ENCODE data around the gene RHCE.
"Not testable (repeated sequence)": the region's sequence is repeated elsewhere in the genome, so short reads cannot be mapped to it uniquely, and the experiment has no call there.

RHCE gene

GRCh38 chr1:25420715-25421114, at the start of gene RHCE:
RHCE (minus strand) TSS chr1:25420825; CDS start chr1:25420786, 39 bp downstream.
- DNase-seq (ENCODE audit: low read depth), result not testable (repeated sequence)

- peak; percentile 61 for DNase-seq (ENCODE audit: low read depth)
Observed at GRCh38 chr1:25469177-25469576, 48.6 kb upstream of the RHCE start.

DNA sequence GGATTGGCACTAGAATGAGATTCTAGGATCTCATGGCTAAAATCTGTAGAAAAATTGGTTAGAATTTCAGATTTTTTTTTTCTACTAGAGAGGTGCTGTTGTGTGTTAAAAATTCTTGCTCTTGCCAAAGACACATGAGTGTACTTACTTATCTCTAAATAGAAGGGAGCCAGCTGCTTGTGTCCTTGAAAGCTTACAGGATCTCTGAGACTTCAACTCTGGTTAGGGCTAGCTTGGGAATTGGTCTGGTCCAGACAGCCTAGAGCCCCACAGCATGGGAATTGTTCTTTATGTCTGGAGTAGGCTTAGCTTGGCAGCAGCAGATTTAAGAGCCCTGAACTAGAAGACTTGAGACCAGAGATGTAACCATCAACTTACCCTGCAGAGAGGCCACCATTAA, 47.4 kb upstream of the RHCE start:
- peak; percentile 83 for DNase-seq (ENCODE audit: low read depth)

DNA sequence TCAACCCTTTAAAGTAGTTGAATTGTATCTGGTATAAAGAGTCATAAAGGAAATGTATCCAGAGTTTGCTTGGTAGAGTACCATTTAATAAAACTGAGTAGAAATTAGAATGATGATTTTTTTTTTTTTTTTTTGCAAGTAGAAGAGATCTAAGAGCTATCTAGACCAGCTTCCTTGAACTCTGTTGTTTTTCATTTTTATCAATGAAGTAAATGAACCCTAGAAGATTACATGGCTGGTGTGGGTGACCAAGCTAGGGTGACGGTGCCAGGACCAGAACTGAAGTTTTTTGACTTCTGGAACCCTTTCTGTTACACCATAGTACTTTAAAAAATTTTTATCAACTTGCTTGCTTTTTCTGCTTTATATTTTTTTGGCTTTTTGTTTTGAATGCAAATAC, 47.0 kb upstream of the RHCE start:
- DNase-seq (ENCODE audit: low read depth), result no peak

- DNase-seq (ENCODE audit: low read depth), result no peak
Observed at GRCh38 chr1:25467193-25467592, 46.6 kb upstream of the RHCE start.

GRCh38 chr1:25462732-25463131, 42.1 kb upstream of the RHCE start:
- DNase-seq (ENCODE audit: low read depth), result no peak

DNA sequence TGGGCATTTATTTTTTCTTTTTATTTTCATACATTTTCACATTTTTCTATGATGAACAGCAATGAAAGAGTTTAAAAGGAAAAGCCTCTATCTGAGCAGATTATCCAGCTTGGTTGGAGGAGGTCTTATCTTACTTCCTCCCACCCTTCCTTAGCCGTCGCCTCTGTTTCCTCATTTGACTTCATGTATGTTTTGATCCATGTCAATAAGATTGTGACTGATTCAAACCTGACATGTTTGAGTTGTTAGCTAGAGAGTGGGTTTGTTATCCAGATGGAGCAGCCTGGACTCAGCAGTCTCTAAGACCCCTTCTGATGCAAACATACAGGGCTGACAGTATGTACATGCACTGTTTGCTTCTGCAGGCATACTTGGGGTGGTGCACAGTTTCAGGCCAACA, 41.2 kb upstream of the RHCE start:
- DNase-seq (ENCODE audit: low read depth), result no peak

- not testable (repeated sequence) for DNase-seq (ENCODE audit: low read depth)
Observed at GRCh38 chr1:25460816-25461215, 40.2 kb upstream of the RHCE start.

DNA sequence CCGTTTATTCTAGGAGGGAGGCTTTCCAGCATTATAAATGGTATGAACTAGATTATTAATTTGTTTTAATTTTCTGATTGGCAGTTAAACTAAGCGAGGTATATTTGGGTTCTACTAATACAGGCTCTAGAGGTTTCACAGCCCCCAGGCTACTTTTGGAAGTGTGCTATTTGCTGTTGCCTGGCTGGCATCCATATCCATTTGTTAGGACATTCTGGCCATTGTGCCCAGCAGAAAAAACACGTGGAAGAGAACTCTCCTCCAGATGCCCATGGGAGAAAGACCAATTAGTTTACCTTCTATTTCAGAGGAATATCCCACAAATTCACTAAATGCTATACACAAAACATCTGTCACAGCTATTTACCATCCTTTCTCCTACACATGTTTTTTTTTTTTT, 39.4 kb upstream of the RHCE start:
- no peak for DNase-seq (ENCODE audit: low read depth)

DNA sequence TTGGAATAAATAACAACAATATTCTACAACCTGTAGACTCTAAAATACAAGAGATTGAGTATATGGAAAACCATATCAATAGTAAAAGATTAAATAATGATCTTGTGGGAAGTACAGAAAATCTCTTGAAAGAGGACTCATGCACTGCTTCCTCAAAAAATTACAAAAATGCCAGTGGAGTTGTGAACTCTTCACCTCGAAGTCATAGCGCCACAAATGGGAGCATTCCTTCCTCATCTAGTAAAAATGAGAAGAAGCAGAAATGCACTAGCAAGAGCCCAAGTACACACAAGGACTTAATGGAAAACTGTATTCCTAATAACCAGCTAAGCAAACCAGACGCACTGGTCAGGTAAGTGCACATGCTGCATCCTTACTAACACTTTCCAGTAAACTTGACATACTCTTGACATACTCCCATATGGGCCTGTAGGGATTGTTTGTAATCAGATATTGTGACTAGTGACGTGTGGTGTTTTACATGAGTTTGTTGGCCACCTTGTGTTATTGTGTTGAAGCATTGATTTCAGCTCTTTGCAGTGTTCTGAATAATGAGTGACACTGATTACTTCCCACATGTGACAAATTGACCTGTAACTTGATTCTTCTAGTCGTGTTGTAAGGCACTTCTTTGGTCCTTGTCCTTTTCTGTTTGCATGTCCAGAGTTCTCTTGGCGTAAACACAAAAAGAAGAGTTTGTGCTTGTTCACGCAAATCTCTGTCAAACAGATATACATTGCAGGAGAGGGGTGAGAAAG, 38.1 kb upstream of the RHCE start:
- DNase-seq (ENCODE audit: low read depth), result peak; percentile 36

DNA sequence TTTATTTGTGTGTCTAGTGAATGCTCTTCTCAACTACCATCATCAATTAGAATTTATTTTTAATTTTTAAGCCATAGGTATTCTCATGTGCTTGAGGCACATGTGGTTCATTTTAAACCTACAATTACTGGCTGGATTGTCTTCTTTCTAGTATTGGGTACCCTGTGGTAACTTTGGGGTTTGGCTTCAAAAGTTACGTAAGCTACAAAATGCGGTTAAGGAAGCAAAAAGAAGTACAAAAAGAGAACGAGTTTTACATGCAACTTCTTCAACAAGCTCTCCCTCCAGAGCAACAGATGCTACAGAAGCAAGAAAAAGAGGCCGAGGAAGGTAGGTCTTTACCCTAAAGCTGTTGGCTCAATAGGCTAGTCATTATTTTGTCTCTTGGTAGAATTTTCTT, 35.9 kb upstream of the RHCE start:
- no peak for DNase-seq (ENCODE audit: low read depth)

DNA sequence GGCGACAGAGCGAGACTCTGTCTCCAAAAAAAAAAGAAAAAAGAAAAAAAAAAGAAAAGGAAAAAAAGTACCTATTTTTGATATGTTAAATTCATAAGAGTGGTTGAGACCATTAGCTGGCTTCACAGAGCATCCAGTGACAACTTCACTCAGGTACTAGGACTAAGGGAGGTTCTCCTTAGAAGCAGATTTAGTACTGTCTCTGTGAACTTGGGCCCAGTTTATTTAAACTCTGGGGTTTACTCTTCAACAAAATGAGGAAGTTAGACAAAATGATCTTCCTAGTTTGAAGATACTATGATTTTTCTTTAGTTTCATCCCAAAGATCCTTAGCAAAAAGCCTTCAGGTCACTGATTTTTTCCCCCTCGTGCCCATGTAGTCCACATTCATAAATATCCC, 31.3 kb upstream of the RHCE start:
- DNase-seq (ENCODE audit: low read depth), result no peak

- DNase-seq (ENCODE audit: low read depth), result no peak
Observed at GRCh38 chr1:25450891-25451290, 30.3 kb upstream of the RHCE start.

DNA sequence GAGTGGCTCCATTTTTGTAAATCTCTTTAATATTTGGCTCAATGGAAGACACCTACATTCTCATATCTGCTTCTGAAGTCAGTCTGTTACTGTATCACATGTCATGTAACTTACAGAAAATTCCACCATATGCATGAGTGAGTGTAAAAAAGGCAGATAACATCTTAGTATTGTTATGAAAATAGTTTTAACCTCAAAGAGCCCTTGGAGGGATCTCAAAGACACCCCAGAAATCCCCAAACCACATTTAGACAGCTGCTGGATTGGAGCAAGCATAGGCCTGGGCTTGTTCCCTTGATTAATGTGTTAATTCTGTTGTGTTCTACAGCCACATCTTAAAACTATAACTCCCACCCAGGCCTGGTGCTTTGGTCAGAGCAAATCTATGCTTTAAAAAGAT, 26.9 kb upstream of the RHCE start:
- no peak for DNase-seq (ENCODE audit: low read depth)

DNA sequence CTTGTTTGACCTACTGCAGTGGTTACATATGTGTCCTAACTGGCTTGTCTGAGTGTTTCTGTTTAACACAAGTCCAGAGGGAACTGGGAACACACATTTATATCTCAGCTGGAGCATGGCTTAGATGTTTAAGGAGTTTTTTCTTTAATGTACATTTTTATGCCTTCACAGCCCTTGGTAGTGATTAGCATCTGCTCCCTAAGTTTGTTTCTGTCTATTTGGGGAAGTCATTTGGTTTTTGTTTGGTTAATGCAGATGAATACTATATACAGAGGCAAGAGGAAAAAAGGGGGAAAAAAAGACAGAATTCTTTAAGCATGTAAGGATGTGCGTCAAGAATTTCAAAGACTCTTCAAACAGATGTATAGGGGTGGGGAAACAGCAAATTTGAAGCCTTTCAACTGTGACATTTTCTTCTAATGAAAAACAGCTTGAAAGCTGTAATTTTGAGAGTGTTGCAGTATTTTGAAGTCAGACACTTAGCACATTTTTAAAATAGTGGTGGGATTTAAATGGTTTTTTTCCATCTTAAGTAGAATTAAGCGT, 25.4 kb upstream of the RHCE start:
- no peak for DNase-seq (ENCODE audit: low read depth)

GRCh38 chr1:25444604-25445003, 24.0 kb upstream of the RHCE start:
- DNase-seq (ENCODE audit: low read depth), result not testable (repeated sequence)

GRCh38 chr1:25443030-25443699, 22.5 kb upstream of the RHCE start:
- no peak for DNase-seq (ENCODE audit: low read depth)

DNA sequence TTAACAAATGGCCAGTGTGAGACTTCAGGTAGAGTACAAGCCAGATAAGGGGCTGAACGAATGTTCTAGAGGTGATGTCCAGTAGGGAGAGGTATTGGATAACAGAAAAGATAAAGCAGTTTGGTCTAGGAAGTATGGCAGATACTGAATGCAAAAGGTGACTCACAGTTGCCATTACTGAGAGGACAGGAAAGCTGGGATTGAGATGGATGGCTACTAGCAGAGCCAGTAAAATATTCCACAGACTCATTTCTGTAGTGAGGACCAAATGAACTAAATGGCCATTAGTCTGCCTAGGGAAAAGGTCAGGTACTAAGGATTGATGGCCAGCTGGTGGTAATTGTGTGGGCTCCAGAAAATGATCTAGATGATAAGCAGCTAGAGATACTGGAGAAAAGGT, 21.6 kb upstream of the RHCE start:
- peak; percentile 57 for DNase-seq (ENCODE audit: low read depth)

DNA sequence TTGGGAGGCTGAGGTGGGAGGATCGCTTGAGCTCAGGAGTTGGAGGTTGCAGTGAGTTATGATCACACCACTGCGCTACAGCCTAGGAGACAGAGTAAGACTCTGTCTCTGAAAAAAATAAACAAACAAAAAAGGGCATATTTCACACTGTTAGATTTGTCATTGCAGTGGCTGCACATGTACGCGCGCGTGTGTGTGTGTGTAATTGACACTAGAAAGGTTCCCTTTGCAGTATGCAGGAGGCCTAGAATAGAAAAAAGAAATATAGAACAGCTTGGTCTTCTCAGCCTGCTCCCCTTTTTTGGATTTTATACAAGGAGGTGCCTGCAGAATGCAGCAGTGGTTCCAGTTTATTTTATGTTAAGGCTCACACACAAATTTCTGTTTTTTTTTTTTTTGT, 18.7 kb upstream of the RHCE start:
- no peak for DNase-seq (ENCODE audit: low read depth)

- DNase-seq (ENCODE audit: low read depth), result no peak
Observed at GRCh38 chr1:25437672-25438071, 17.0 kb upstream of the RHCE start.

GRCh38 chr1:25435397-25436108, 14.9 kb upstream of the RHCE start:
- peak; percentile 24 for DNase-seq (ENCODE audit: low read depth)

GRCh38 chr1:25433389-25434186, 13.0 kb upstream of the RHCE start:
- DNase-seq (ENCODE audit: low read depth), result no peak
